Tibial nerve (tissue), 3 donors: Measurements from ENCODE around the gene NINL.

Experiments used
- CTCF ChIP-seq, 5 experiments: fragments of 200-600 bp in 3 of 5; fragments of 450-650 bp in 2 of 5; sonication (generic) in 3 of 5; IDR thresholded peaks; one replicate each; pipeline ENCODE4 v1.5.1; 2016 to 2019; ENCODE audit warnings: antibody characterized with exemption in 5 of 5, mild to moderate bottlenecking in 3 of 5, moderate library complexity in 2 of 5
- POLR2A ChIP-seq, 2 donors: fragments of 450-650 bp; IDR thresholded peaks; one replicate each; pipeline ENCODE4 v1.6.1; 2017; ENCODE audit warnings: antibody characterized with exemption in 2 of 2, mild to moderate bottlenecking in 2 of 2, moderate library complexity in 2 of 2

GRCh38 chr20:25529295-25529951, 55.9 kb downstream of the NINL start:
- TF ChIP-seq CTCF (IDR thresholded peaks at IDR 0.05) (no peak), POLR2A (IDR thresholded peaks at IDR 0.05) (no peak)
